ENCODE measurements around the gene CEBPA.

- TF ChIP-seq POLR2A (IDR thresholded peaks at IDR 0.05) (no peak), CTCF (IDR thresholded peaks at IDR 0.05) (no peak)
Measured at GRCh38 chr19:33317517-33317916, 15.2 kb upstream of the CEBPA start.
